ENCODE measurements around the gene TBC1D14.

The TBC1D14 gene

DNA sequence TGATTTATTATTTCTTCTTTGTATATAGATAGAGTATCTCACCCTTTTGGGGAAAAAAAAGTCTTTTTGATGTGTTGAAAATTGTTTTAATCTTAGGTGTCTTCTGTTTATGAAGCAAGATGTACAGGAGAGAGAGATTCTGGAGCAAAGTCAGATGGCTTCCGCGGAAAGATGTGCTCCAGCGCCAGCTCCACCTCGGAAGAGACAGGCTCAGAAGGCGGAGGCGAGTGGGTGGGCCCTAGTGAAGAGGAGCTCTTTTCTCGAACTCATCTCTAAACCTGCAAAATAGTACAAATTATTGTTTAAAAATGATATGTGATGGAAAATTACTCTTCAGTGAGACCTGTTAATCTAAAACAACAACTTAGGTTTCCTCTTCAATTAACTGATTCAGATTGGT lies 28.9 kb upstream of the TBC1D14 start:
- Histone ChIP-seq H3K4me3 (ENCODE audit: extremely low read depth, insufficient read depth, low read length, poor library complexity, severe bottlenecking) (no peak overlapping the region), H3K9me3 (ENCODE audit: control insufficient read depth, low read length) (no peaks in the 10 kb centered on the region), H3K27ac (ENCODE audit: low read depth, low read length, severe bottlenecking) (no peak overlapping the region), H3K36me3 (ENCODE audit: control insufficient read depth, insufficient read depth, low read length) (peaks cover 77% of the 10 kb centered on the region), H3K4me1 (ENCODE audit: control insufficient read depth, insufficient read depth, low read length, poor library complexity, severe bottlenecking) (peaks cover 4% of the 10 kb centered on the region)
- WGBS, 2 experiments (ENCODE audit: insufficient coverage in 2 of 2), result 95 to 97% methylated on average over 4 of the region's 7 CpGs

DNA sequence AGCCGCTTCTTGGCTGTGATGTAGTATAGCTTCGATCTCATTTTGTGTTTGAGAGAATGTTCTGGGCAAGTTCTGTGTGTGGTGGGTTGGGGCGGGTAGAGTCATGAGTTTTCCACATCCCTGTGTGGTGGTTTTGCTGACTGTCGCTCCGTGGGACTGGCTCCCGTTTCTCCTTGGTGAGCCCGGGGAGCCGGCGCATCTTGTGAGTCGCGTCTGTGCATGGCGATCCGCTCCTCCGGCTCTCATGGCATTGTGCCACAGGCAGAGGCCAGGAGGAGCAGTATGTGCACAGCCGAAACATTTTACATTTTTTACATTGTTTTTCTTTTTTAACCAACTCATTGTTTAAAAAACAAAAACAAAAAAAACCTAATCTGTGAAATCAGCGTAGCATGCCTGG lies 27.7 kb upstream of the TBC1D14 start:
- Histone ChIP-seq H3K9me3 (ENCODE audit: control insufficient read depth, low read length) (no peaks in the 10 kb centered on the region), H3K27ac (ENCODE audit: low read depth, low read length, severe bottlenecking) (no peak overlapping the region), H3K36me3 (ENCODE audit: control insufficient read depth, insufficient read depth, low read length) (peaks cover 65% of the 10 kb centered on the region), H3K4me3 (ENCODE audit: extremely low read depth, insufficient read depth, low read length, poor library complexity, severe bottlenecking) (no peak overlapping the region), H3K4me1 (ENCODE audit: control insufficient read depth, insufficient read depth, low read length, poor library complexity, severe bottlenecking) (peaks cover 10% of the 10 kb centered on the region)
- 94 to 97% methylated on average over 16 of the region's 16 CpGs for WGBS, 2 experiments (ENCODE audit: insufficient coverage in 2 of 2)

DNA sequence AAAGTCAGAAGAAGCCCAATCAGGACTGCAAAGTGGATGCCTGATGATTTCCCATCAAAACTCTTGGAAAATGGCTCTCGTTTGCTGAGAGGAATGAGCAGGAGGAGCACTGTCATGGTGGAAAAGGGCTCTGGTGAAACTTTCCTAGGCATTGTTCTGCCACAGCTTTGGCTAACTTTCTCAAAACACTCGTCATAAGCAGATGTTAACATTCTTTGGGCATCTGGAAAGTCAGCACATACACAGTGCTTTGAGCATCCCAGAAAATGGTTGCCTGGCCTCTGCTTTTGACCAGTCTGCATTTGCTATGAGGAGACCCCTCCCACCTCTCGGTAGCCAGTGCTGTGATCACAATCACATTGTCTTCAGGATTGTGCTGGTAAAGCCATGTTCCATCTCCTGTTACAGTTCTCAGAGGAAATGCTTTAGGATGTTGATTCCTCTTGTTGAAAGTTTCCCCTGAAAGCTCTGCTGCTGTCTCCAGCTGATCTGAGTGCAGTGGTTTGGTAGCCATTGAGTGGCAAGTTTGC lies 25.2 kb upstream of the TBC1D14 start:
- no peaks in the 10 kb centered on the region for H3K9me3 ChIP-seq (ENCODE audit: control insufficient read depth, low read length)
- peaks cover 14% of the 10 kb centered on the region for H3K4me1 ChIP-seq (ENCODE audit: control insufficient read depth, insufficient read depth, low read length, poor library complexity, severe bottlenecking)
- 76 to 78% methylated on average over 3 of the region's 3 CpGs for WGBS, 2 experiments (ENCODE audit: insufficient coverage in 2 of 2)
- H3K4me3 ChIP-seq (ENCODE audit: extremely low read depth, insufficient read depth, low read length, poor library complexity, severe bottlenecking), result no peak overlapping the region
- peak overlapping the region; percentile 59 for H3K27ac ChIP-seq (ENCODE audit: low read depth, low read length, severe bottlenecking)
- peaks cover 41% of the 10 kb centered on the region for H3K36me3 ChIP-seq (ENCODE audit: control insufficient read depth, insufficient read depth, low read length)

DNA sequence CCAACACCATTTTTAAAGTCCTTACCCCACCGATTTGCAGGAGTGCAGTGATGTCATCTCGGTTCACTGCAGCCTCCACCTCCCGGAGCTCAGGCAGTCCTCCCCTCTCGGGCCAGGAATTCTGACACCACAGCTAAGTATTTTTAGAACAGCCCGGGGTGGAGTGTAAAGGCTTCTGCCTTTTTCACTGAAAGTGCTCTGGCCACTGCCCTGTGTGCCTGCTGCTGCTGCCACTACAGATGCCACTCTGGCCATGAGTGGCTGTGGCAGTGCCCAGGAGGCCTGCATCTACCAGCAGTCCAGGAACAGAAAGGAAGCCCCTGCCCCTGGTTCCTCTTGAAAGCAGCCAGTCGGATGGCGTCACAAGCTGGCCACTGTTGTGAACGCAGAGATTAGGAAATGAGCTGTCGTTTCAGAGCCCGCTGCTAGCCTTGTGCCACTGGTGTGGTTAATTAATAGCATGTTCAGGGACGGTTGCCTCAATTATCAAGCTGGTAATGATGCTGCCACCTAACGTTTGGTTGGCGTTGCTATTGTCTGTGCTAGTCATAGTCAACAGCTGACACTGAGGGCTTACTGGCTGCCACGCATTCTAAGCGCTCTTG lies 23.6 kb upstream of the TBC1D14 start:
- Histone ChIP-seq H3K9me3 (ENCODE audit: control insufficient read depth, low read length) (peaks cover 13% of the 10 kb centered on the region), H3K36me3 (ENCODE audit: control insufficient read depth, insufficient read depth, low read length) (peaks cover 30% of the 10 kb centered on the region), H3K4me1 (ENCODE audit: control insufficient read depth, insufficient read depth, low read length, poor library complexity, severe bottlenecking) (peaks cover 14% of the 10 kb centered on the region), H3K27ac (ENCODE audit: low read depth, low read length, severe bottlenecking) (peak overlapping the region; percentile 16), H3K4me3 (ENCODE audit: extremely low read depth, insufficient read depth, low read length, poor library complexity, severe bottlenecking) (no peak overlapping the region)
- 79 to 89% methylated on average over 10 of the region's 15 CpGs for WGBS, 2 experiments (ENCODE audit: insufficient coverage in 2 of 2)

DNA sequence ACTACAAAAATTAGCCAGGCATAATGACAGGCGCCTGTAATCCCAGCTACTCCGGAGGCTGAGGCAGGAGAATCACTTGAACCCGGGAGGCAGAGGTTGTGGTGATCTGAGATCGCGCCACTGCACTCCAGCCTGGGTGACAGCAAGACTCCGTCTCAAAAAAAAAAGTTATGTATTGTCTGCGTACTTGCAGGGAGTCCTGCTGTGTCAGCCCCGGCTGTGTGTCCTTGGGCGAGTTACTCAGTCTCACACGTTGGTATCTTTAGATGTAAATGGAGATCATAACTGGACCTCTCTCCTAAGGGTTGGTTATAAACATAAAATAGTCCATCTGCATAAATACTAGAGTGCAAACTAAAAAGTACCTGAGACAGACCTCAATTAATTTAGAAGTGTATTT lies 22.7 kb upstream of the TBC1D14 start:
- 87 to 100% methylated on average over 8 of the region's 10 CpGs for WGBS, 2 experiments (ENCODE audit: insufficient coverage in 2 of 2)

DNA sequence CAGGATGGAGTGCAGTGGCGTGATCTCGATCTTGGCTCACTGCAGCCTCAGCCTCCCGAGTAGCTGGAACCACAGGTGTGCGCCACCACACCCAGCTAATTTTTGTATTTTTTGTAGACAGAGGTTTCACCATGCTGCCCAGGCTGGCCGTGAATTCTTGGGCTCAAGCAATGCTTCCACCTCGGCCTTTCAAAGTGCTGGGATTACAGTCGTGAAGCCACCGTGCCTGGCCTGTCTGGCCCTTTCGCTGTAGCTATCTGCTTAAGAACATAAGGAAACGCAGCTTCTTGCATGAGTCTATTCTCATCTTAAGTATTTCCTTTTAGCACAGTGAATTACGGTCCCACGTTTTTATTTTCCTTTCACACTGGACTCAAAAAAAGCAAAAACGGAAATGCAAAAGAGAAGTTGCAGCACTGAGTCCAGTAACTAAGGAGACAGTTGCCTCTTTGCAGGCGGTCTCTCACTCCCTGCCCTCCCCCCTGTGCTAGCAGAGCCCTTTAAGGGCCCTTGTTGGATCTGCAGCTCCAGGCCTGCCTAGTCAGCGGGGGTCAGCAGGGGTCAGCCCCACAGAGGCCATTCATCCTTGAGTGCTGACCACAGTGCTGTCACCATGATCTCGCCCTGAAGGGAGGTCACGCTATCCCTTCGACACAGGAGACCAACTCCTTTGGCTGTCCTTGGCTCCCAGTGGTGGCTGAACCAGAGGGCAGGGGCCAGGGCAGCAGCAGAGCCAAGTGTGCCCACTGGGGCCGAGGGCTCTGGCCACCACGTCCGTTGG lies 21.8 kb upstream of the TBC1D14 start:
- Histone ChIP-seq H3K27ac (ENCODE audit: low read depth, low read length, severe bottlenecking) (peak overlapping the region; percentile 49), H3K36me3 (ENCODE audit: control insufficient read depth, insufficient read depth, low read length) (peaks cover 13% of the 10 kb centered on the region), H3K4me3 (ENCODE audit: extremely low read depth, insufficient read depth, low read length, poor library complexity, severe bottlenecking) (no peak overlapping the region), H3K4me1 (ENCODE audit: control insufficient read depth, insufficient read depth, low read length, poor library complexity, severe bottlenecking) (peaks cover 23% of the 10 kb centered on the region), H3K9me3 (ENCODE audit: control insufficient read depth, low read length) (peaks cover 14% of the 10 kb centered on the region)
- WGBS, 2 experiments (ENCODE audit: insufficient coverage in 2 of 2), result 83 to 91% methylated on average over 16 to 18 of the region's 21 CpGs

More for the DNA sequence above, 22.7 kb upstream of the TBC1D14 start:
- Histone ChIP-seq H3K9me3 (ENCODE audit: control insufficient read depth, low read length) (peaks cover 14% of the 10 kb centered on the region), H3K36me3 (ENCODE audit: control insufficient read depth, insufficient read depth, low read length) (peaks cover 22% of the 10 kb centered on the region), H3K4me3 (ENCODE audit: extremely low read depth, insufficient read depth, low read length, poor library complexity, severe bottlenecking) (no peak overlapping the region), H3K4me1 (ENCODE audit: control insufficient read depth, insufficient read depth, low read length, poor library complexity, severe bottlenecking) (peaks cover 15% of the 10 kb centered on the region), H3K27ac (ENCODE audit: low read depth, low read length, severe bottlenecking) (no peak overlapping the region)

DNA sequence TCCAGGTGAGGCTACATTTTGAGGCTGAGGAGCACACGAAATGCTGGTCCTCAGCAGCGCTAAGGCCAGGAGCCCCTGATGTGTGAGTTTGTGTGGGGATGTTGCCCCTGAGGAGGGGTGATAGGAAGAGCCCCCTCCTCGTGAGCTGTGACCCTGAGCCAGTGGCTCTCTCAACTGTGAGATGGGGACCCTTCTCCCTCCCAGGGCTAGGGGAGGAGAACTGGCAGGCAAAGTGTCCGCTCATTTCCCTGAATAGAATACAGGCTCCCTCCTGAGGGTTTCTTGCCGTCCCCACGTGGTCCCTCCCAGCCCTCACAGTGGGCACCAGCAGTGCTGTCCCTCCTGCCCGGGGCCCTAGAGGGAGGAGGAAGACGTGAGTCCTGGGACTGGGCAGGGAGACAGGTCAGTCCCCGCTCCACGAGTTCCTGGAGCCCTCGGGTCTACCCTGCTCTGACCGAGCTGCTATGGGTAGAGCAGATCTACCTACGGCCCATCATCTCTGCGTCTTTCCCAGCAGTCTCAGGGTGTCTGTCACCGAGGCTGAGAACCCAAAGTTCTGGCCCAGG lies 21.0 kb upstream of the TBC1D14 start:
- H3K4me3 ChIP-seq (ENCODE audit: extremely low read depth, insufficient read depth, low read length, poor library complexity, severe bottlenecking), result no peak overlapping the region
- H3K4me1 ChIP-seq (ENCODE audit: control insufficient read depth, insufficient read depth, low read length, poor library complexity, severe bottlenecking), result peaks cover 23% of the 10 kb centered on the region
- WGBS, 2 experiments (ENCODE audit: insufficient coverage in 2 of 2), result 81 to 86% methylated on average over 10 to 11 of the region's 15 CpGs
- H3K27ac ChIP-seq (ENCODE audit: low read depth, low read length, severe bottlenecking), result no peak overlapping the region
- H3K9me3 ChIP-seq (ENCODE audit: control insufficient read depth, low read length), result peaks cover 14% of the 10 kb centered on the region
- H3K36me3 ChIP-seq (ENCODE audit: control insufficient read depth, insufficient read depth, low read length), result peaks cover 6% of the 10 kb centered on the region

DNA sequence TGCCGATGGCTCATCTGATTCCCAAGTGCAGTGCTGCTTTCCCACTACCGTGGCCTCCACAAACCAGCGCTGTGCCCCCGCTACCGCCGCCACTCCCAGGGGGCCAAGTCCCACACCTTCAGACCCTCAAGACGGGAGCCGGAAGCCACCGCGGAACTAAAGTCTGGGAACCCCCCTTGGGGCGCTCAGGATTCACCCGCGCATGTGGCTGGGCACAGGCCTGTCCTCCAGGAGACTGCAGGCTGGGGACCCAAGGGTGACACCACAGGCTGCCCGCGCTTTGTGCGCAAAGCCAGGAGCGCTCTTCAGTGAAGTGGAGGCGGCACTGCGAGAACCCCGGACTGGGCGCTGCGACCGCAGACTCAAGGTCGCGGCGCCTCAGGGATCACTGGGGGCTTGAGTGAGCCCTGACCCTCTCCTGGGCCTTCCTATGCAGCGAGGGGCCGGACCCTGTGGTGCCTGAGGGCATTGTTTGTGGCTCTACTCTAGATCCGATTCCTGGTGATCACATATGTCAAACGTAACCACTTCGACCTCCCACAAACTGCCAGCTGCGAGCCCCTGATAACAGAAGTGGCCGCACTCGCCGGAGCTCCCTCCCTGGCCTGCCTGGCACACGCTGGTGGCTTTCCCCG lies 20.4 kb upstream of the TBC1D14 start:
- peaks cover 5% of the 10 kb centered on the region for H3K36me3 ChIP-seq (ENCODE audit: control insufficient read depth, insufficient read depth, low read length)
- H3K27ac ChIP-seq (ENCODE audit: low read depth, low read length, severe bottlenecking), result no peak overlapping the region
- 93 to 97% methylated on average over 32 to 37 of the region's 37 CpGs for WGBS, 2 experiments (ENCODE audit: insufficient coverage in 2 of 2)
- H3K9me3 ChIP-seq (ENCODE audit: control insufficient read depth, low read length), result peaks cover 14% of the 10 kb centered on the region
- H3K4me1 ChIP-seq (ENCODE audit: control insufficient read depth, insufficient read depth, low read length, poor library complexity, severe bottlenecking), result peaks cover 23% of the 10 kb centered on the region
- no peak overlapping the region for H3K4me3 ChIP-seq (ENCODE audit: extremely low read depth, insufficient read depth, low read length, poor library complexity, severe bottlenecking)

DNA sequence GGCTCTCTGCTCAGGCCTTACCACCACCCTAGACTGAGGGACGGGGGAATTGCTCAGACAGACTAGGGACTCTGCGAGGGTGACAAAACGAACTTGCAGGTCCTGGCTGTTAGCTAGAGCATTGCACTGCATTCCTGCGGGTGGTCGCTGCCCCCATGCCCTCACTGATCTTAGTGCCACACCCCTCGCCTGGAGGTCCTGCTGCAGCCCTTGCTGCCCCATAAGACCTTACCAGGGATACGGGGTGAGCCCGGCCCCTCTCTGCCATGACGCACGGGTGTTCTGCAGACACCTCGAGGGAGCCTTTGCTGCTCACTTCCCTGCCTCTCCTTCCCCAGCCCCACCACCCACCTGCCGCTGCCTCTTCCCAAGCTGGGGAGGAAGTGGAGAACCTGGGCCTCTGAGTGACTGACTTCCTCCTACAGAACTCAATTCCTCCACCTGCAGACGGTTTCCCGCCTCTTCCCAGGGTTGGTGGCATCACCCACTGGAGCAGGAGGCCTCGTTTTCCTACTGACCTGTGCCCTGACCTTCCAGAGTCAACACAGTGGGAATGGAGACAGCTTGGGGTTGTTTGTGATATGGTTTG lies 19.8 kb upstream of the TBC1D14 start:
- Histone ChIP-seq H3K36me3 (ENCODE audit: control insufficient read depth, insufficient read depth, low read length) (no peaks in the 10 kb centered on the region), H3K27ac (ENCODE audit: low read depth, low read length, severe bottlenecking) (no peak overlapping the region), H3K4me1 (ENCODE audit: control insufficient read depth, insufficient read depth, low read length, poor library complexity, severe bottlenecking) (peaks cover 20% of the 10 kb centered on the region), H3K4me3 (ENCODE audit: extremely low read depth, insufficient read depth, low read length, poor library complexity, severe bottlenecking) (no peak overlapping the region), H3K9me3 (ENCODE audit: control insufficient read depth, low read length) (peaks cover 14% of the 10 kb centered on the region)
- 84 to 94% methylated on average over 8 to 13 of the region's 15 CpGs for WGBS, 2 experiments (ENCODE audit: insufficient coverage in 2 of 2)

DNA sequence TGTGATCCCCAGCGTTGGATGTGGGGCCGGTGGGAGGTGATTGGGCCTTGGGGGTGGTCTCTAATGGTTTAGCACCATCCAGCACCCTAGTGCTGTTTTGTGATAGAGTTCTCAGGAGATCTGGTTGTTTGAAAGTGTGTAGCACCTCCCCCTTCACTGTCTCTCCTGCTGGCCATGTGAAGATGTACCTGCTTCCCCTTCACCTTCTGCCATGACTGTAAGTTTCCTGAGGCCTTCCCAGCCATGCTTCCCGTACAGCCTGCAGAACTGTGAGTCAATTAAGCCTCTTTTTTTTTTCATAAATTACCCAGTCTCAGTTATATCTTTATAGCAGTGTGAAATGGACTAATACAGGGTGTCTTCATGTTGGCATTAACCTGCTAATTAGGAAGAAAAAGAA lies 19.3 kb upstream of the TBC1D14 start:
- WGBS, 2 experiments (ENCODE audit: insufficient coverage in 2 of 2), result 86 to 87% methylated on average over 2 to 3 of the region's 3 CpGs
- H3K9me3 ChIP-seq (ENCODE audit: control insufficient read depth, low read length), result peaks cover 14% of the 10 kb centered on the region
- no peak overlapping the region for H3K4me3 ChIP-seq (ENCODE audit: extremely low read depth, insufficient read depth, low read length, poor library complexity, severe bottlenecking)
- H3K4me1 ChIP-seq (ENCODE audit: control insufficient read depth, insufficient read depth, low read length, poor library complexity, severe bottlenecking), result peaks cover 19% of the 10 kb centered on the region
- H3K27ac ChIP-seq (ENCODE audit: low read depth, low read length, severe bottlenecking), result no peak overlapping the region
- no peaks in the 10 kb centered on the region for H3K36me3 ChIP-seq (ENCODE audit: control insufficient read depth, insufficient read depth, low read length)
